ENCODE measurements around the gene FARS2. TPM values are rescaled to one million over a fixed set of nuclear protein-coding genes. Genes with fewer than 3 reads are reported as not detected.

Gene FARS2
- total RNA-seq, 5 donors from 2014 or later (not counting 1 experiment from before 2014, with no cell fraction given), result 17.9 to 24.2 (median 20.3) TPM

- ATAC-seq (replicated peaks in 1 of 4) (no peak), DNase-seq (no peak)
- Histone ChIP-seq H3K4me3 (ENCODE audit: control insufficient read depth in 1 of 2, extremely low read depth in 1 of 2, low read length in 1 of 2) (no peak overlapping the region), H3K4me1 (ENCODE audit: control insufficient read depth in 1 of 2, extremely low read depth in 1 of 2, insufficient read depth in 2 of 2, low read length in 2 of 2) (no peaks in the 10 kb centered on the region), H3K27ac (ENCODE audit: low read length) (no peak overlapping the region), H3K36me3 (ENCODE audit: control insufficient read depth in 2 of 2, extremely low read depth in 1 of 2, insufficient read depth in 1 of 2, low read length in 1 of 2) (peaks cover 0 to 6% of the 10 kb centered on the region in 2 donors), H3K9me3 (no peaks in the 10 kb centered on the region), H3K27me3 (replicated peaks in 1 of 2; ENCODE audit: control insufficient read depth in 2 of 2, extremely low read depth in 1 of 2, insufficient read depth in 2 of 2, low read length in 1 of 2) (no peaks in the 10 kb centered on the region)
- POLR2A ChIA-PET, result interaction anchor here (0.5 to 0.6 kb wide), 2 partner anchors 110 to 694 kb away, joined by 3 read pairs; no protein-coding TSS in a partner anchor
- CTCF ChIA-PET, result interaction anchor here (0.7 kb wide), 2 partner anchors 25 to 300 kb away, joined by 3 read pairs; no protein-coding TSS in a partner anchor
- peaks cover 24% of the 10 kb centered on the region for H3K36me3 Mint-ChIP-seq
- no peaks in the 10 kb centered on the region for H3K9me3 Mint-ChIP-seq
- no peak overlapping the region for H3K27ac Mint-ChIP-seq
- no peaks in the 10 kb centered on the region for H3K27me3 Mint-ChIP-seq
- no CpG with 5 or more reads among the region's 6 CpGs for WGBS (ENCODE audit: insufficient coverage)
- H3K4me1 Mint-ChIP-seq, result peaks cover 6 to 12% (median 8%) of the 10 kb centered on the region in 3 donors
- H3K4me3 Mint-ChIP-seq, result no peak overlapping the region
Observed at GRCh38 chr6:5328800-5329199, 67.5 kb downstream of the FARS2 start.

GRCh38 chr6:5331845-5332442 lies 70.6 kb downstream of the FARS2 start:
- Histone ChIP-seq H3K4me3 (ENCODE audit: control insufficient read depth in 1 of 2, extremely low read depth in 1 of 2, low read length in 1 of 2) (no peak overlapping the region), H3K9me3 (no peaks in the 10 kb centered on the region), H3K27me3 (replicated peaks in 1 of 2; ENCODE audit: control insufficient read depth in 2 of 2, extremely low read depth in 1 of 2, insufficient read depth in 2 of 2, low read length in 1 of 2) (no peaks in the 10 kb centered on the region), H3K36me3 (ENCODE audit: control insufficient read depth in 2 of 2, extremely low read depth in 1 of 2, insufficient read depth in 1 of 2, low read length in 1 of 2) (no peaks in the 10 kb centered on the region), H3K27ac (ENCODE audit: low read length) (no peak overlapping the region), H3K4me1 (ENCODE audit: control insufficient read depth in 1 of 2, extremely low read depth in 1 of 2, insufficient read depth in 2 of 2, low read length in 2 of 2) (no peaks in the 10 kb centered on the region)
- Mint-ChIP-seq H3K27ac (no peak overlapping the region), H3K9me3 (no peaks in the 10 kb centered on the region), H3K4me3 (no peak overlapping the region), H3K27me3 (no peaks in the 10 kb centered on the region), H3K36me3 (peaks cover 17% of the 10 kb centered on the region), H3K4me1 (peaks cover 22 to 29% (median 26%) of the 10 kb centered on the region in 3 donors)
- WGBS (ENCODE audit: insufficient coverage), result 97% methylated on average over 5 of the region's 5 CpGs
- ATAC-seq (replicated peaks in 1 of 4), result no peak
- CTCF ChIA-PET, result no interaction called here
- POLR2A ChIA-PET, result no interaction called here
- DNase-seq, result no peak

- Histone ChIP-seq H3K27me3 (replicated peaks in 1 of 2; ENCODE audit: control insufficient read depth in 2 of 2, extremely low read depth in 1 of 2, insufficient read depth in 2 of 2, low read length in 1 of 2) (no peaks in the 10 kb centered on the region), H3K4me1 (ENCODE audit: control insufficient read depth in 1 of 2, extremely low read depth in 1 of 2, insufficient read depth in 2 of 2, low read length in 2 of 2) (no peaks in the 10 kb centered on the region), H3K4me3 (ENCODE audit: control insufficient read depth in 1 of 2, extremely low read depth in 1 of 2, low read length in 1 of 2) (no peak overlapping the region), H3K36me3 (ENCODE audit: control insufficient read depth in 2 of 2, extremely low read depth in 1 of 2, insufficient read depth in 1 of 2, low read length in 1 of 2) (no peaks in the 10 kb centered on the region), H3K9me3 (no peaks in the 10 kb centered on the region), H3K27ac (ENCODE audit: low read length) (no peak overlapping the region)
- Mint-ChIP-seq H3K9me3 (no peaks in the 10 kb centered on the region), H3K4me1 (peaks cover 32 to 35% (median 33%) of the 10 kb centered on the region in 3 donors), H3K27me3 (no peaks in the 10 kb centered on the region), H3K27ac (no peak overlapping the region), H3K4me3 (no peak overlapping the region), H3K36me3 (peaks cover 9% of the 10 kb centered on the region)
- WGBS (ENCODE audit: insufficient coverage), result 93% methylated on average over 3 of the region's 3 CpGs
- CTCF ChIA-PET, result no interaction called here
- ATAC-seq (replicated peaks in 1 of 4) (no peak), DNase-seq (no peak)
- POLR2A ChIA-PET, result no interaction called here
Observed at GRCh38 chr6:5333658-5334057, 72.3 kb downstream of the FARS2 start.

- no peak for ATAC-seq (replicated peaks in 1 of 4)
- peaks cover 31 to 37% (median 33%) of the 10 kb centered on the region in 3 donors for H3K4me1 Mint-ChIP-seq
- DNase-seq, result no peak
- no peak overlapping the region for H3K27ac ChIP-seq (ENCODE audit: low read length)
- no peaks in the 10 kb centered on the region for H3K9me3 ChIP-seq
- no peak overlapping the region for H3K4me3 ChIP-seq (ENCODE audit: control insufficient read depth in 1 of 2, extremely low read depth in 1 of 2, low read length in 1 of 2)
- no peak overlapping the region for H3K4me3 Mint-ChIP-seq
- H3K27me3 Mint-ChIP-seq, result no peaks in the 10 kb centered on the region
- H3K27ac Mint-ChIP-seq, result no peak overlapping the region
- H3K9me3 Mint-ChIP-seq, result no peaks in the 10 kb centered on the region
- ChIA-PET POLR2A (no interaction called here), CTCF (interaction anchor here in 1 of 2 donors (0.6 kb wide), 1 partner anchor 20 kb away, joined by 3 read pairs; no protein-coding TSS in a partner anchor)
- no peaks in the 10 kb centered on the region for H3K36me3 ChIP-seq (ENCODE audit: control insufficient read depth in 2 of 2, extremely low read depth in 1 of 2, insufficient read depth in 1 of 2, low read length in 1 of 2)
- H3K4me1 ChIP-seq (ENCODE audit: control insufficient read depth in 1 of 2, extremely low read depth in 1 of 2, insufficient read depth in 2 of 2, low read length in 2 of 2), result no peaks in the 10 kb centered on the region
- 100% methylated on average over 1 of the region's 1 CpG for WGBS (ENCODE audit: insufficient coverage)
- H3K27me3 ChIP-seq (replicated peaks in 1 of 2; ENCODE audit: control insufficient read depth in 2 of 2, extremely low read depth in 1 of 2, insufficient read depth in 2 of 2, low read length in 1 of 2), result no peaks in the 10 kb centered on the region
- H3K36me3 Mint-ChIP-seq, result peaks cover 9% of the 10 kb centered on the region
Observed at GRCh38 chr6:5334341-5334740, 73.0 kb downstream of the FARS2 start.

DNA sequence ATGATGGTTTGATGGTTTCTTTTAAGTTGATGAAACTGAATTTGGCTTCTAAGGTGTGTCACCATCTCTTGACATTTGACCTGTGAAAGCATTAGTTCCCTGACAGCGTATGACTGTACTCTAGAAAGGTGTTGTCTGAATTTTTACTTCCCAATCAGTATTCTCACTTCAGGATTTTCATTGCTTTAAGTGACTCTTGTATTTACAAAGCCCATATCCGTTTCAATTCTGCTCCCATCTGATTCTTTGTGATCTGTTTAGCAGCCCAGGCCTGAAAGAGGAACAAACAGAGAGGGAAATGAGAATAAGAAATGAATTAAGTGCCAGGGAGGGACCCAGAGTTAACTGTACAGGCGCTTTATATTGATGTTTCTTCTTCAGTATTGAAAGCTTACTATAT lies 73.7 kb downstream of the FARS2 start:
- H3K36me3 ChIP-seq (ENCODE audit: control insufficient read depth in 2 of 2, extremely low read depth in 1 of 2, insufficient read depth in 1 of 2, low read length in 1 of 2), result no peaks in the 10 kb centered on the region
- no peaks in the 10 kb centered on the region for H3K4me1 ChIP-seq (ENCODE audit: control insufficient read depth in 1 of 2, extremely low read depth in 1 of 2, insufficient read depth in 2 of 2, low read length in 2 of 2)
- DNase-seq (no peak), ATAC-seq (replicated peaks in 1 of 4) (no peak)
- peaks cover 6% of the 10 kb centered on the region for H3K36me3 Mint-ChIP-seq
- ChIA-PET CTCF (interaction anchor here (0.6 to 0.7 kb wide), 2 partner anchors 20 to 848 kb away, joined by 3 read pairs; no protein-coding TSS in a partner anchor), POLR2A (no interaction called here)
- no CpG with 5 or more reads among the region's 3 CpGs for WGBS (ENCODE audit: insufficient coverage)
- no peak overlapping the region for H3K4me3 ChIP-seq (ENCODE audit: control insufficient read depth in 1 of 2, extremely low read depth in 1 of 2, low read length in 1 of 2)
- H3K4me1 Mint-ChIP-seq, result peaks cover 33 to 39% (median 33%) of the 10 kb centered on the region in 3 donors
- H3K27me3 ChIP-seq (replicated peaks in 1 of 2; ENCODE audit: control insufficient read depth in 2 of 2, extremely low read depth in 1 of 2, insufficient read depth in 2 of 2, low read length in 1 of 2), result no peaks in the 10 kb centered on the region
- no peaks in the 10 kb centered on the region for H3K9me3 Mint-ChIP-seq
- no peak overlapping the region for H3K4me3 Mint-ChIP-seq
- H3K27ac Mint-ChIP-seq, result peak overlapping the region in 1 of 2 donors; percentile 64
- H3K27ac ChIP-seq (ENCODE audit: low read length), result no peak overlapping the region
- H3K9me3 ChIP-seq, result no peaks in the 10 kb centered on the region
- no peaks in the 10 kb centered on the region for H3K27me3 Mint-ChIP-seq

DNA sequence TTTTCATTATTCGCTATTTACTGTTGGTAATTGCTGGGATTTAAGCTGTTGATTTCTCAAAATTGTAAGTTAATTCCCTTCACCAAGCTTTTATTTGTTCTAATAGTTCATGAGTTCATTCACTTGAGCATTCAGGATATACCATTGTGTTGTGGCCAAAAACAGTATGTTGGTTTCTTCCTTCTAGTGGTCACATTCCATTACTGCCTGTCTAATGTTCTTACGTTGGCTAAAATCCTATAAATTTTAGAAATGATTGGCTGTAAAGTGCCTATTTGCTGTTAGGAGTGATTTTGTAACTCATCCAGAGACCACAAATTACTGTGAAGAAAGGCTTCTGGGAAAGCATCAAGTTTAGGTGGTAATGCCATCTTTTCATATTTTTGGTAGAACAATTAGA lies 76.3 kb downstream of the FARS2 start:
- Mint-ChIP-seq H3K4me1 (peaks cover 33 to 44% (median 35%) of the 10 kb centered on the region in 3 donors), H3K4me3 (no peak overlapping the region), H3K27ac (peak overlapping the region in 1 of 2 donors; percentile 28), H3K27me3 (no peaks in the 10 kb centered on the region), H3K36me3 (no peaks in the 10 kb centered on the region), H3K9me3 (no peaks in the 10 kb centered on the region)
- Histone ChIP-seq H3K27ac (ENCODE audit: low read length) (no peak overlapping the region), H3K4me1 (ENCODE audit: control insufficient read depth in 1 of 2, extremely low read depth in 1 of 2, insufficient read depth in 2 of 2, low read length in 2 of 2) (no peaks in the 10 kb centered on the region), H3K4me3 (ENCODE audit: control insufficient read depth in 1 of 2, extremely low read depth in 1 of 2, low read length in 1 of 2) (no peak overlapping the region), H3K36me3 (ENCODE audit: control insufficient read depth in 2 of 2, extremely low read depth in 1 of 2, insufficient read depth in 1 of 2, low read length in 1 of 2) (no peaks in the 10 kb centered on the region), H3K9me3 (no peaks in the 10 kb centered on the region), H3K27me3 (replicated peaks in 1 of 2; ENCODE audit: control insufficient read depth in 2 of 2, extremely low read depth in 1 of 2, insufficient read depth in 2 of 2, low read length in 1 of 2) (no peaks in the 10 kb centered on the region)
- DNase-seq (no peak), ATAC-seq (replicated peaks in 1 of 4) (no peak)
- ChIA-PET CTCF (no interaction called here), POLR2A (no interaction called here)
- WGBS (ENCODE audit: insufficient coverage), result no CpG with 5 or more reads among the region's 2 CpGs
